Naive thymus-derived CD4-positive, alpha-beta T cell (primary cell): Measurements from ENCODE around the gene TMEM132C. TPM values are rescaled to one million over a fixed set of nuclear protein-coding genes. Genes with fewer than 3 reads are reported as not detected.

Source experiments
- ATAC-seq: fragments of 150-1000 bp; cut with Tn5 transposase; 2 replicates; pipeline ENCODE4 v1.10.0; 2021; ENCODE audit warnings: mild to moderate bottlenecking, moderate library complexity
- CTCF ChIA-PET: fragments of 350-600 bp; sonication (Branson Sonifier 250); formaldehyde crosslinking; loops from one replicate; lab custom pipeline; 2021; ENCODE audit warnings: antibody characterized with exemption; lab: Charles Lee
- POLR2A ChIA-PET: fragments of 350-600 bp; sonication (Branson Sonifier 250); formaldehyde crosslinking; loops from one replicate; lab custom pipeline; 2021; ENCODE audit warnings: antibody characterized with exemption, inconsistent platforms; lab: Charles Lee
- DNase-seq, 9 donors: peaks; one replicate each; pipeline versions ENCODE4 v3.0.0 to v3.0.0-alpha.2; 2020 to 2022; ENCODE audit warnings: mixed read lengths in 1 of 9
- H3K27ac ChIP-seq: one replicate; pipeline ENCODE4 v1.7.0; 2013; ENCODE audit warnings: mild to moderate bottlenecking, low read depth, low read length, moderate library complexity
- H3K27me3 ChIP-seq, 2 donors: one replicate each; pipeline ENCODE4 v1.7.0; 2013; ENCODE audit warnings: low read length in 2 of 2, mild to moderate bottlenecking in 2 of 2, moderate library complexity in 2 of 2; ENCODE audit not compliant: control insufficient read depth in 2 of 2, insufficient read depth in 2 of 2
- H3K36me3 ChIP-seq, 3 experiments: 1 replicate in 2 of 3; 2 replicates in 1 of 3; pipeline ENCODE4 v1.7.0; 2013; ENCODE audit warnings: low read length in 3 of 3, mild to moderate bottlenecking in 3 of 3, moderate library complexity in 1 of 3; ENCODE audit not compliant: insufficient read depth in 3 of 3, control insufficient read depth in 2 of 3
- H3K4me1 ChIP-seq, 2 donors: one replicate each; pipeline ENCODE4 v1.7.0; 2013; ENCODE audit warnings: low read length in 2 of 2, mild to moderate bottlenecking in 2 of 2, moderate library complexity in 1 of 2; ENCODE audit not compliant: control insufficient read depth in 2 of 2, insufficient read depth in 2 of 2
- H3K4me3 ChIP-seq: 2 replicates; pipeline ENCODE4 v1.7.0; 2013; ENCODE audit warnings: mild to moderate bottlenecking, low read length
- H3K9me3 ChIP-seq, 3 experiments: 1 replicate in 2 of 3; 2 replicates in 1 of 3; pipeline ENCODE4 v1.7.0; 2013; ENCODE audit warnings: low read length in 3 of 3; ENCODE audit not compliant: control insufficient read depth in 2 of 3
- H3K27ac Mint-ChIP-seq, 9 donors: one replicate each; pipeline ENCODE4 v1.8.0; 2020 to 2022; ENCODE audit warnings: mixed read lengths in 9 of 9, mild to moderate bottlenecking in 8 of 9, moderate library complexity in 5 of 9, inconsistent platforms in 2 of 9
- H3K27me3 Mint-ChIP-seq, 5 donors: one replicate each; pipeline ENCODE4 v1.8.0; 2021 to 2022; ENCODE audit warnings: mixed read lengths in 5 of 5, mild to moderate bottlenecking in 1 of 5
- H3K36me3 Mint-ChIP-seq, 5 donors: one replicate each; pipeline ENCODE4 v1.8.0; 2020 to 2022; ENCODE audit warnings: mixed read lengths in 5 of 5, mild to moderate bottlenecking in 3 of 5, inconsistent platforms in 1 of 5
- H3K4me1 Mint-ChIP-seq, 7 donors: one replicate each; pipeline ENCODE4 v1.8.0; 2020 to 2022; ENCODE audit warnings: mixed read lengths in 7 of 7, mild to moderate bottlenecking in 3 of 7, inconsistent platforms in 1 of 7
- H3K4me3 Mint-ChIP-seq, 10 donors: one replicate each; pipeline ENCODE4 v1.8.0; 2020 to 2022; ENCODE audit warnings: mild to moderate bottlenecking in 10 of 10, mixed read lengths in 10 of 10, moderate library complexity in 6 of 10, inconsistent platforms in 2 of 10
- H3K9me3 Mint-ChIP-seq, 11 donors: one replicate each; pipeline ENCODE4 v1.8.0; 2020 to 2022; ENCODE audit warnings: mixed read lengths in 11 of 11, mild to moderate bottlenecking in 4 of 11, inconsistent platforms in 1 of 11, moderate library complexity in 1 of 11
- intact Hi-C, 2 donors: fragments of 100-400 bp; cut with micrococcal nuclease; formaldehyde crosslinking; loops; one replicate each; pipeline ENCODE4 v1.15.1; 2023
- polyA plus RNA-seq, 2 donors: library from polyadenylated mRNA; unstranded; fragments of 300-500 nt; fragmentation: Illumina TruSeq; gene quantifications; one replicate each; pipeline ENCODE4 v1.2.3, GENCODE V29; 2021
- total RNA-seq, 6 experiments: library from RNA in 5 of 6; stranded (reverse) in 5 of 6; gene quantifications; 1 replicate in 5 of 6; 2 replicates in 1 of 6; pipeline ENCODE4 v1.2.3 and lab custom pipeline; 2021 to 2026

Gene TMEM132C
- total and polyA plus RNA-seq, 7 experiments from 2014 or later: not detected

DNA sequence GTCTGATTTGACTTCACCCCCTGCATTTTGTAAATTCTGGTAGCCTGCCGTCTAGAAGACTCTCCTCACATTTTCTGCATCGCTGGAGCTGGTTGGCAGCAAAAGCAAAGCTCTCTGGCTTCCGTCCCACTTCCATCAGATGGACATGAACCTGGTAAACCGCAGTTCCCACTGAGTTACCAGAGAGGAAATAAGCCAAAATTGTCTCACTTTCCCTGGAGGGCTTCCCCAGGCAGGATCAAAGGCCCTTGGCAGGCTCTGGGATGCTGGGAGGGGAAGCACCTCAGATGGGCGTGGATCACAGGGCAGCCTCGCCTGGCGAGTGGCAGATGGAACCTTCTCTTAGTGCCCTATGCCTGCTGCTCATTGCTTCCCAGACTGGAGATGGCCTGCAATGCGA, 243.5 kb downstream of the TMEM132C start:
- Mint-ChIP-seq H3K27me3 (peaks cover 0 to 4% (median 0%) of the 10 kb centered on the region in 5 donors), H3K4me3 (no peak overlapping the region)
- no peaks in the 10 kb centered on the region for H3K4me1 ChIP-seq

DNA sequence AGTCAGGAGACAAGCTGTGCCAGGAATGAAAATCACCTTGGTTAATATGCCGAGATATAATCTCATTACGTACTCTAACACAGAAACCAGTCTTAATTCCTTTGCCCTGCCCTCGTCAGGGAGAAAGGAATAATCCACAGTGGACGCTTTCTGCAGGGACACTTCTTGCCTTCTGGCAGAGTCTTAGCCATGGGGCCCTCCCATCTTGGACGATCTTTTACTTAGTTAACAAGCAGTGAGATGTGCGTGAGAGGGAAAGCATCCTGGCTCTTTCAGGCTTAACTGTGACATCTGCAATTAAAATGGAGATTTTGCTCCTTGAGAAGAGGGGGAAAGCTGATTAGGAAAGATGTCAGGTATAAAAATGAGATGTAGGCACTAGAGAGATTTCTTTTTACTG, 246.4 kb downstream of the TMEM132C start:
- DNase-seq (no peak), ATAC-seq (no peak)
- POLR2A ChIA-PET: no interaction called here
- H3K4me1 ChIP-seq: no peaks in the 10 kb centered on the region
- no peaks in the 10 kb centered on the region for H3K36me3 ChIP-seq
- Mint-ChIP-seq H3K27ac (no peak overlapping the region), H3K9me3 (peaks cover 0 to 33% (median 13%) of the 10 kb centered on the region in 11 donors), H3K4me3 (no peak overlapping the region), H3K4me1 (no peaks in the 10 kb centered on the region), H3K27me3 (peaks cover 0 to 4% (median 0%) of the 10 kb centered on the region in 5 donors), H3K36me3 (peaks cover 0 to 1% (median 0%) of the 10 kb centered on the region in 5 donors)
- no peak overlapping the region for H3K27ac ChIP-seq
- H3K4me3 ChIP-seq: no peak overlapping the region
- peaks cover 0 to 6% (median 0%) of the 10 kb centered on the region in 3 experiments for H3K9me3 ChIP-seq
- H3K27me3 ChIP-seq: no peaks in the 10 kb centered on the region
- CTCF ChIA-PET: no interaction called here
- intact Hi-C loops: no loop called here

More for the DNA sequence above, 243.5 kb downstream of the TMEM132C start:
- ATAC-seq (no peak), DNase-seq (no peak)
- ChIA-PET CTCF (no interaction called here), POLR2A (no interaction called here)
- Histone ChIP-seq H3K27me3 (no peaks in the 10 kb centered on the region), H3K27ac (no peak overlapping the region), H3K4me3 (no peak overlapping the region), H3K36me3 (no peaks in the 10 kb centered on the region), H3K9me3 (peaks cover 0 to 9% (median 0%) of the 10 kb centered on the region in 3 experiments)
- Mint-ChIP-seq H3K4me1 (no peaks in the 10 kb centered on the region), H3K36me3 (peaks cover 0 to 1% (median 0%) of the 10 kb centered on the region in 5 donors), H3K9me3 (peaks cover 2 to 35% (median 11%) of the 10 kb centered on the region in 11 donors), H3K27ac (no peak overlapping the region)
- intact Hi-C loops: no loop called here

DNA sequence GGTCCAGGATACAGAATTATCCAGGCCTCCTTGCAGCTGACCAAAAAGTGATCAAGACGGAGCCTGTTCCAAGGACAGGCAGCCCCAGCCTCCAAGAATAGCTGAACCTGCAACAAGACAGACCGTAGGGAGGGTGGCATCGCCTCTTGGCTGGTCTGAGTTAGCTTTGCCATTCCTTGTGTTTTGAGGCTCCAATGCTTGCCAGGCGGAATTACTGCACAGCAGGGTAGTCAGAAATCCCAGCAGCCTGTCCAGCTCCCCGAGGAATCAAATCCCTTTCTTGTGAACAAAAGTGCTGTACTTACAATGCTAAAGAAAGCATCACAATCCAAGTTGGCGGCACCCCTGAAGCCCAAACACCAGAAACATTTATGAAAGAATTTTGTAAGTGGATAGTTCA, 246.9 kb downstream of the TMEM132C start:
- Mint-ChIP-seq H3K27me3 (peaks cover 0 to 4% (median 0%) of the 10 kb centered on the region in 5 donors), H3K27ac (no peak overlapping the region), H3K4me3 (no peak overlapping the region), H3K4me1 (no peaks in the 10 kb centered on the region), H3K36me3 (peaks cover 0 to 1% (median 0%) of the 10 kb centered on the region in 5 donors), H3K9me3 (peaks cover 0 to 30% (median 10%) of the 10 kb centered on the region in 11 donors)
- Histone ChIP-seq H3K4me1 (no peaks in the 10 kb centered on the region), H3K27ac (no peak overlapping the region), H3K9me3 (peaks cover 0 to 6% (median 0%) of the 10 kb centered on the region in 3 experiments), H3K27me3 (no peaks in the 10 kb centered on the region), H3K4me3 (no peak overlapping the region), H3K36me3 (no peaks in the 10 kb centered on the region)
- CTCF ChIA-PET: no interaction called here
- ATAC-seq (no peak), DNase-seq (no peak)
- intact Hi-C loops: no loop called here
- POLR2A ChIA-PET: no interaction called here

DNA sequence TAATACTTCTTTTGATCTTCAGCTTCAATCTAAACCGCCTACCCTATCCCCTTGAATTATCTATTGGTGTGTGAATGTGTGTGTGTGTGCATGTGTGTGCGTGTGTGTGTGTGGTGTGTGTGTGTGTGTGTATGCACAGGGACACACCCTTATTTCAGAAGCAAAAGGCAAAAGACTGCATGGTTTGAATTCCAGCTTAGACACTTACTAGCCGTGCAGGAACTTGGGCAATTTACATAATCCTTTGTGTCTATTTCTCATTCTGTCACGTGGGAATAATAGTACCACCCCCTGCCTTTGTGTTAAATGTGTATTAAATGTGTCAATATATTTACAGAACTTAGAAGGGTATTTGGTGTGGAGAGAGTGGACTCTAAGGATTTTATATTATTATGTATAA, 251.7 kb downstream of the TMEM132C start:
- Mint-ChIP-seq H3K9me3 (peaks cover 0 to 19% (median 5%) of the 10 kb centered on the region in 11 donors), H3K27ac (no peak overlapping the region), H3K36me3 (no peaks in the 10 kb centered on the region), H3K4me3 (no peak overlapping the region), H3K4me1 (no peaks in the 10 kb centered on the region), H3K27me3 (peaks cover 0 to 7% (median 0%) of the 10 kb centered on the region in 5 donors)
- peaks cover 0 to 8% (median 0%) of the 10 kb centered on the region in 3 experiments for H3K9me3 ChIP-seq
- no peaks in the 10 kb centered on the region for H3K36me3 ChIP-seq
- DNase-seq (no peak), ATAC-seq (no peak)
- no peaks in the 10 kb centered on the region for H3K27me3 ChIP-seq
- no peaks in the 10 kb centered on the region for H3K4me1 ChIP-seq
- no peak overlapping the region for H3K27ac ChIP-seq
- ChIA-PET CTCF (no interaction called here), POLR2A (no interaction called here)
- intact Hi-C loops: no loop called here
- H3K4me3 ChIP-seq: no peak overlapping the region

DNA sequence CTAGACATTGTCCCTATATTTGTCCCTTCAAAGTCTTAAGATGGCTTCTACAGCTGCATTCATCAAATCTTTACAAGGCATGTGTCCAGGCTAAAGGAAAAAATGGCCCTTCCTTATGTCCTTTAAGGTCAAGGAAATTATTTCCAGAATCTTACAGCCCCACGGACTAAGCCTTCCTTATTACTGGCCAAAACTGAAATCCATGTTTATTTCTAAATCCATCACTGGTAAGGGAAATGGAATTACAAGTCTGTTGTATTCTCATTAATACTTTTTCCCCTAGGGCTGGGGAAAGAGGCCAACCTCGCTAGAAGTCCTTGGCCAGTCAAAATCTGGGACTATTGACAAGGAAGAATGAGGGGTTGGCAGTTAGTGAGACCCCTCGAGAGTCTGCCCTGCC, 252.5 kb downstream of the TMEM132C start:
- H3K4me1 Mint-ChIP-seq: no peaks in the 10 kb centered on the region
- H3K9me3 Mint-ChIP-seq: peaks cover 0 to 17% (median 6%) of the 10 kb centered on the region in 11 donors
- intact Hi-C loops: no loop called here

DNA sequence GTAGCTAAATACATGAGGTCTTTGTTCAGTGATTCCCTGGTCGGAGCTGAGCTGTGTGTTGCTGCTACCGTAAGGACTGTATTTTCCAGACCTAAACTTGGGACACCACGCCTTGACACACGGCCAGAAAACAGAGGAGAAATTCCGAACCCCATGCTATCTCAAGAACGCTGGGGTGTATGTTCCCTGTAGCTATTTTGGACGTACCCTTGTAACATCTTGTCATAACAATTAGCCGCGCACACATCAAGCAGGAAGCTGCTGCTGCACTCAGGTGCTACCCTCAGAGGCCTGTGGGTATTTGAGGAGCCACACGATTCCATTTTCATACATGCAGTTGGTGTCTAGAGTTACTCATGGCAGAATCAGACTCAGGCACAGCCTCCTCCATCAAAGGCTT, 255.0 kb downstream of the TMEM132C start:
- Histone ChIP-seq H3K4me3 (no peak overlapping the region), H3K4me1 (no peaks in the 10 kb centered on the region), H3K9me3 (peaks cover 0 to 2% (median 0%) of the 10 kb centered on the region in 3 experiments), H3K27me3 (no peaks in the 10 kb centered on the region), H3K27ac (no peak overlapping the region), H3K36me3 (no peaks in the 10 kb centered on the region)
- peaks cover 0 to 7% (median 0%) of the 10 kb centered on the region in 5 donors for H3K27me3 Mint-ChIP-seq
- DNase-seq: no peak
- H3K36me3 Mint-ChIP-seq: no peaks in the 10 kb centered on the region
- H3K27ac Mint-ChIP-seq: peak overlapping the region in 1 of 9 donors; percentile 23
- no peak overlapping the region for H3K4me3 Mint-ChIP-seq
- ATAC-seq: no peak
- no peaks in the 10 kb centered on the region for H3K4me1 Mint-ChIP-seq
- intact Hi-C loops: no loop called here
- ChIA-PET POLR2A (no interaction called here), CTCF (no interaction called here)
- H3K9me3 Mint-ChIP-seq: peaks cover 0 to 14% (median 5%) of the 10 kb centered on the region in 11 donors

More for the DNA sequence above, 252.5 kb downstream of the TMEM132C start:
- POLR2A ChIA-PET: no interaction called here
- Histone ChIP-seq H3K36me3 (no peaks in the 10 kb centered on the region), H3K27me3 (no peaks in the 10 kb centered on the region), H3K9me3 (peaks cover 0 to 8% (median 0%) of the 10 kb centered on the region in 3 experiments), H3K4me1 (no peaks in the 10 kb centered on the region), H3K4me3 (no peak overlapping the region), H3K27ac (no peak overlapping the region)
- H3K27me3 Mint-ChIP-seq: peaks cover 0 to 7% (median 0%) of the 10 kb centered on the region in 5 donors
- no peak overlapping the region for H3K27ac Mint-ChIP-seq
- CTCF ChIA-PET: no interaction called here
- ATAC-seq (no peak), DNase-seq (no peak)
- no peaks in the 10 kb centered on the region for H3K36me3 Mint-ChIP-seq
- H3K4me3 Mint-ChIP-seq: no peak overlapping the region

DNA sequence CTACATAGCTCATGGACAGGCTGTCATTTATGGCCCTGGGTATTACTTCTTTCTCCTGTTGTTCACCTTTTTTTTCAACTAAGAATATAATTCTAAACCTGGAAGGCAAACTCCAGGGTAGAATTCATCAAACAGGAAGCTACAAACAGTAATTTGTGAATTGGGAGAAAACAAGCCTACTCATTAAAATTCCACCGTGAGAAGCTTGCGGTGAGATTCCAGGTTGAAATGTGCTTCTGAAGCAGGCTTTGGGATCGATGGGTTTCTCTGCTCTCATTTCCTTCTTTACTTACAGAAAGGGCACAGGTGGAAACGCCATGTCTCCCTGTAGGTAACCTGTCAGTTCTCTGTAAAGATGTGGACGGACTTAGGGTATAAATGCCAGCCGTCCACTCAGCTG, 257.5 kb downstream of the TMEM132C start:
- Histone ChIP-seq H3K27me3 (no peaks in the 10 kb centered on the region), H3K4me1 (no peaks in the 10 kb centered on the region), H3K36me3 (no peaks in the 10 kb centered on the region), H3K27ac (no peak overlapping the region), H3K9me3 (peaks cover 0 to 2% (median 0%) of the 10 kb centered on the region in 3 experiments), H3K4me3 (no peak overlapping the region)
- Mint-ChIP-seq H3K4me1 (no peaks in the 10 kb centered on the region), H3K27ac (no peak overlapping the region), H3K27me3 (peaks cover 0 to 7% (median 0%) of the 10 kb centered on the region in 5 donors), H3K36me3 (no peaks in the 10 kb centered on the region), H3K4me3 (no peak overlapping the region), H3K9me3 (peaks cover 0 to 14% (median 5%) of the 10 kb centered on the region in 11 donors)
- DNase-seq: no peak
- ChIA-PET POLR2A (no interaction called here), CTCF (no interaction called here)
- ATAC-seq: no peak
- intact Hi-C loops: no loop called here
